Amygdala (tissue), 56 donors: Measurements from ENCODE around the gene P2RY2.
"Not testable (repeated sequence)": the region's sequence is repeated elsewhere in the genome, so short reads cannot be mapped to it uniquely, and the experiment has no call there.

ENCODE experiments used
- DNase-seq, 56 donors: peaks; one replicate each; lab custom pipeline; 2025; lab: John Stamatoyannopoulos, UW

Gene P2RY2

DNA sequence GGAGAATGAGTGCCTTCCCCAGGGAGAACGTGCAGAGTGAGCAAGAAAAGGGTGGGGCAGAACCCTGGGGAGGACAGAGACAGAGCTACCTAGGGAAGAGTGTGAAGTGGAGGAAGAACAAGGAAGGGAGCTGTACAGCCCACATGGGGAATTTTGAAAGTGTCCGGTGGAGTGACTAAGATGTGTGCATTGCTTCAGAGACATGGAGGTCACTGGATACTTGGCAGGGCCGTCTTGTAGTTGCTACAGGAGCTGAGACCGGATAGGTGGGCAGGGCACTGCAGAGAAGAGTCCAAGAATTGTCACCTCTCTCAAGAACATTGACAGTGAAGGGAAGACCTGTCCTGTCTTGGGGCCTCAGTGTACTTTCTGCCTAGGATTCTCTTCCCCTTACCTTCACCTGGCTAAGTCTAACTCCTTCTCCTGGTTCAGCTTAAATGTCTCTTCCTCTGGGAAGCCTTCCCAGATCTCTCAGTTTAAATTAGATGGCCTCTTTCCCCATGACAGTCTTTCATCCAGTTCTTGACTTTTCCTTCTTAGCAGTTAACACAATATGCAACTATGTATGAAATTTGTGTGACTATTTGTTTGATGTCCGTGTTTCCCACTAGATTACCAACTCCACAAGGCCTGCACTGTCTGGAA, 44.9 kb downstream of the P2RY2 start:
- no peak for DNase-seq

DNA sequence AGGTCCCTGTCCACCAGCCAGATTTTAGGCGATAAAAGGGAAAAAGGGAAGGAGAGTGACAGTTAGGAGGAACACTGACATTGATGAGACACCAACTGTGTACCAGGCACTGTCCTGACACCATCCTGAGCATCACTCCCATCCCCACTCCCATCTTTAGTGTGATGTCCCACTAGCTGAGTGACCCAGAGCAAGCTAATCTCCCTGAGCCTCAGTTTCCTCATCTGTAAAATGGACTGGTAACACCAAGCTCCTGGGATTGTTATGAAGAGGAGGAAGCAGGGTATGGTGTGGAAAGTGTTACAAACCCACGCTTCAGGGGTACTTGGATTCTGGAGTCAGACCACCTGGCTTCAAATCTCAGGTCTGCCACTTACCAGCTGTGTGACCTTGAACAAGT, 45.6 kb downstream of the P2RY2 start:
- no peak for DNase-seq

DNA sequence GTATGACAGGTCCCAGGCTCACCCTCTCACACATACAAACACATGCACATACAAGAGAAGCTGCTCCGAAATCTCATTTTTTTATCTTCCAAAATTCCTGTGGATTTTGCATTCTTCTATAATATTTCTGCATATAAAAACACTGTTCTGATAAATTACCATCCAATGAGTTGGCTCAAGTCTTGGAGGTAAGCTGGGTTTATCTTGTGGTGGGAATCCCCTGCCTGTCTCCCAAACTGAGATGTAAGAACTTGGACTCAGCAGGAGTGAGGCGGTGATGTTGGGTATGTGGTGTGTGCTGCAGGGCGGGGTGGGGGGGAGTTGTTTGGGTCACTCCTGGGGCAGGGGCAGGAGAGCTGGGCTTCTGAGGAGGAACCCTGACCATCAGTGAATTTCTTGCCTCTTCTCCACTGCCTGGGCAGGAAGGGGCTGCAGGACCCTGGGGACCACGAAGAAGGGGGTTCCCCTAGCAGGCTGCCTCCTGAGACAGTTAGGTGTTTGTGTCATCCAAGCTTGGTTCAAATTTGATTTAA, 47.3 kb downstream of the P2RY2 start:
- no peak for DNase-seq

DNA sequence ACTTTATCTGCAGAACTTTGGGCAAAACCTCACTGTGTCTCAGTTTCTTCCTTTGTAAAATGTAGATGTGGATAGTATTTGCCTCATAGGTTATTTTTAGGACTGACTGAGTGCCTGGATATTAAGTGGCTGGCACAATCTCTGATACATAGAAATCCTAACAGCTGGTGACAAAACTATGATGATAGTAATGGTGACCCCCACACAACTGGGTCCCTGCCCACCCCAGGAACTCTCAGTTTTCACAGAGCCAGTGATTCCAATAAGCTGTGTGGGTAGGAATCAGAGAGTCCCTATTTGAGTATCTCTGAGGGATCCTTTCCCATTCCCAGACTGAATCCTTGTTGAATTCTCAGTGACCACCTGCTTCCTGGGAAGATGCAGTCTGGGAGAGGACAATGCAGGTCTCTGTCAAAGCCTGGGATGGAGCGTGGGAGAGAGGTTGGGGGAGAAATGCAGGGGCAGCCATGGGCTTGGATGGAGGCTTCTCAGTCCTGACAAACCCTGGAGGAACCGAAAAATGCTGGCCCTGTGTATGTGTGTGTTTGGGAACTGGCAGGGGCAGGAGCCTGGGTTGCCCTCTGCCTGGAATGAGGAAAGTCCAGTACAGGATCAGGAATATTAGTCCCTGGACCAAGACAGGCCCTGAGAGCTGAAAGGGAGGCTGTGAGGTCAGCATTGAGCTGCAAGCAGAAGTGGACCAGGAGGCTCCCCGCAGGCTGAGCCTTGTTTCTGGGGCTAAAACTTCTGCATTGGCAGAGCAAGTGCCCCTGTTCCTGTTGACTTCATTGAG, 48.0 kb downstream of the P2RY2 start:
- DNase-seq: no peak

DNA sequence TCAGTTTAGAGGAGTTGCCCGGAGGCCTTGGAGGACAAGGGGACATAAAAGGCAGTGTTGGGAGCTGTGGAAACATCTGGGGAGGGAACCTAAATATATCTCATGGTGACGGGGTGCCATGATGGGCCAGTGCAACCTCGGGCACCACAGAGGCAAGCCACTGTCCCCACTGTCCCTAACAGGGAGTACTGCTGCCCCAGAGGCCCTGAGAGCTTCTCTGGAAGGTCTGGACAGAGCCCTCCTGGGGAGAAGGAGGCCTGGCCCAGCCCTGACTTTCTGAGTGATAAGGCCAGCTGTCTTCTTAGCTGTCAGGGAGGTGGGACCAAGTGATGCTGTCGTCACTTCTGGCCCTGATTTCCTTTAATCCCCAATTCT, 48.6 kb downstream of the P2RY2 start:
- no peak for DNase-seq

DNA sequence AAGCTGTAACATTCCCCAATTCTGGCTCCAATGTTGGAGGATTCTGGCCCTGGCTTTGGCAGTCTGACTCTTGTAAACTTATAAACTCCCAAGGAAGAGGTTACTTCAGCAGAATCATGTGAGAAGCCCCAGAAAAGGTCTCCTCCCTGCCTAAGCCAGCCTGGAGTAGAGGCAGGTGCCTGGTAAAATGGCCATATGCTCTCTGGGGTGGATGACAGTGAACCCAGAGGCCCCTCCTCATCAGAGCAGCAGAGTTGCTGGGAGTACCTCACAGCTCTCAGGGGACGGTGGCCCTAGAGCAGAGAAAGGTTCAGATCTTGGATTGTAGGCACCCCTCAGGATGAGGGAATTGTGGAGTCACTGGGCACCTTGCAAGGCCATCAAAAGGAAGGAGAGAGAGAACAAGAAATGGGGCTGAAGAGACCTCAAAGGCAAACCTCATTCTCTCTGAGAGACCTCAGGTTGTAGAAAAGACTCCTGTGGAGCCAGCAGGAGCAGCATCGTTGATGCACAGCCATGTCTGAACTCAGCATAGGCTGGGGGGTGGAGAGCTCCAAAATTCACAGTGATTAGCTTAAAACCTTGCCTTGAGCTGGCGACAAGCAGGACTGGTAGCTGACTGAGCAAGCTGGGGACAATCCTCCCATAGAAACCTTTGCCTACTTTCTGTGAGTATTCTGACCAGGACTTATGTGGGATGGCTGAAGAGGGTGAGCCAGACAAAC, 49.2 kb downstream of the P2RY2 start:
- DNase-seq: no peak

DNA sequence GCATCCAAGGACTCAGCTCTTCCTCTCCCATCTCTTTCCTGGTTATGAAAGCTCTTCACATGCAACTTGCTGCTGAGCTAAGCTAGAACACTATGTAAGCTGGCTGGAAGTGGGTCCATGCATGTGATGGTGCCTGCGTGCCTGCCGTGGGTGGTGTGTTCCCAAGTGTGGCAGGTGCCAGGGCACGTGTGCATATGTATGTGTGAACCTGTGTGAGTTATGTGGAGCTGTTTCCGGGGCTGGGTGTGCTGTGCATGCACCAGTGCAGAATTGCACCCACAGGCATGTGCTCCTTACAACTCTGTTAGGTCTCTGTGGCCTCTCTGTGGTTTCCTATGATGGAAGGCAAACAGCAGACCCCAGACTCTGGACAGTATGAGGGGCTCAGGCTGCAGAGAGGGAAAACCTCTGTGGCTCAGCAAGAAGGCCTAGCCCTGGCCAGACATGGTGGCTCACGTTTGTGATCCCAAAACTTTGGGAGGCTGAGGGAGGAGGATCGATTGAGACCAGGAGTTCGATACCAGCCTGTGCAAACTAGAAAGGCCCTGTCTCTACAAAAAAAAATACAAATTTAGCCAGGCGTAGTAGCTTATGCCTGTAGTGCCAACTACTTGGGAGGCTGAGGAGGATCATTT, 49.9 kb downstream of the P2RY2 start:
- DNase-seq: no peak

DNA sequence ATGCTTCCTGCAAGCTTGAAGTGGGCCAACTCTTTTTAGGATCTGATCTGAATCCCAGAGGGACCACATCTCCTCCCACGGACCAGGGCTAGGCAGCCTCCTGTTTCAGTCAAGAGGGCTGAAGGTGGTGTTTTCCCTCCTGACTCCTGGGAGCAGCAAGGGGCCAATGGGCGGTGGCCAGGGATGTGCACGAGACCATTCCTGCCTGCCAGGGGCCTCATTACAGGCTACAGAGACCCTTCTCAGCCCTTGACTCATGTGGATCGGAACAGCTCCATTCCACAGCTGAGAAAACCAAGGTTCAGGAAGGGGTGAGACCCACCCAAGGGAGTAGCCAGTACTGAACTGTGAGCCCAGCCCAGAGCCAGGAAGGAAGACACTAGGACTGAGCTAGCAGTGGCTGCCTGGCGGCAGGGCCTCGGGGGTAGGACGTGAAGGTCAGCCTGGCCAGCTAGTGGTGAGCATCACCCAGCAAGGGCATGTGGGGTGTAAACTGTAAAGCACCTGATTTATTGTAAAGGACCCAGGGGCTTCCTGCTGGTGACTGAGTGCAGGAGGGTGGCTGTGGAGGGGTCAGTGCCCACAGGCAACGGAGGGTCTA, 50.7 kb downstream of the P2RY2 start:
- no peak for DNase-seq

DNA sequence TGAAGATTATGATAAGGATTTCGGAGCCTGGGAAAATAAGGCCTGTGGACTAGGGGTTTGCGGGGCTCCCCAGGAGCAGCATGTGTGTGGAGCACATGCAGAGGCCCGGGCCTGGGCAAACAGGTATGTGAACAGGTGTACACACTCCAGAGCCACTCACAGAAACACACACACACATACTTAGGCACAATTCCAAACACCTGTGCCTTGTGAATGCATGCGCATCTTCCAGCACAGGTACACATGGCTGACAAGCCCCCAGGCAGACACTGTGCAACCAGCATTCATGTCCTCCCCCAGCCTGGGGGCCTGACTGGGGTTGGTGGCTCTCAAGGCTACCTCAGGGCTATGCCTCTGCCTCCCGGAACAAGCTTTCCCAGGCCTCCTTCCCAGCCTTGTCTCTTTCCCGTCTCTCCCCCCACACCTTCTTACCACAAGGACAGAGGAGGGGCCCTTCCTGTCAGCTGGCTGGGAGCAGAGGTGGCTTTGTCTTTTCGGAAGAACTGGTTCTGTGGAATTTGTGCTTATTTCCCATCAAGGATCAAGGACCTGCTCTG, 51.5 kb downstream of the P2RY2 start:
- DNase-seq: no peak

DNA sequence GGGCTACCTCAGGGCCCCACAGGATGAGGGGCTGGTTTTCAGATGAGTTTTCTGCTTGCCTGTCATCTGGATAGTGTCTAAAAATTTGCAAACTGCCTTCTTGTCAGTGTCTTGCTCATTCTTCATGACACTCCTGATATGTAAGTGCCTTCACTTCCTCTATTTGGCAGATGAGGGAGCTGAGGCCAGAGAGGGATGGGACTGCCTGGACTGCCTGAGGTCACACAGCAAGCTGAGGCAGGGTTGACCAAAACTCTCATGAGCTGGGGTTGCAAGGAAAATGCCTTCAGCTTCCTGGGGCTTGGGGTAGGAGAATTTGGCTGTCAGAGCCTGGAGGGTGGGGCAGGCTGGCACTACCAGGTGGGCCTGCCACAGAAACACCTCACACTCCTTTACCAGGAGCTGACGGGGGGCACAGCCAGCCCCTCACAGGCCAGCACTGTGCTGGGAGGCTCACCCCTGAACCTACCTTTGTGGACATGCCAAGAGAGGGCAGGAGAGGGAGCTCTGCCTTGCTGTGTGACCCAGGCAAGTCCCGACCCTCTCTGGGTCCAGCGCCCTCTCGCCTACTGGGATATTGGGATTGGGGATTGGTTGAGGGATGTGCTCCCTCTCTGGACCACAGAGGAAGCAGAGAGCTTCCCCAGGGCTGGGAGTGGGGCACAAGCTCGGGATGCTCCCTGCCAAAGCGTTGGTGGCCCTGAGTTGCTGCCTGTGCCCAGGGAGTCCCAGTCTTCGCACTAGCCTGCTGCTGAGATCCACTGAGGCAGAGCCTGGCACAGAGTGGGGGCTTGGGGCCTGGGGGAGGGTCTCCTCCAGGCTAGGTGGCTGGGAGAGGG, 52.2 kb downstream of the P2RY2 start:
- no peak for DNase-seq

DNA sequence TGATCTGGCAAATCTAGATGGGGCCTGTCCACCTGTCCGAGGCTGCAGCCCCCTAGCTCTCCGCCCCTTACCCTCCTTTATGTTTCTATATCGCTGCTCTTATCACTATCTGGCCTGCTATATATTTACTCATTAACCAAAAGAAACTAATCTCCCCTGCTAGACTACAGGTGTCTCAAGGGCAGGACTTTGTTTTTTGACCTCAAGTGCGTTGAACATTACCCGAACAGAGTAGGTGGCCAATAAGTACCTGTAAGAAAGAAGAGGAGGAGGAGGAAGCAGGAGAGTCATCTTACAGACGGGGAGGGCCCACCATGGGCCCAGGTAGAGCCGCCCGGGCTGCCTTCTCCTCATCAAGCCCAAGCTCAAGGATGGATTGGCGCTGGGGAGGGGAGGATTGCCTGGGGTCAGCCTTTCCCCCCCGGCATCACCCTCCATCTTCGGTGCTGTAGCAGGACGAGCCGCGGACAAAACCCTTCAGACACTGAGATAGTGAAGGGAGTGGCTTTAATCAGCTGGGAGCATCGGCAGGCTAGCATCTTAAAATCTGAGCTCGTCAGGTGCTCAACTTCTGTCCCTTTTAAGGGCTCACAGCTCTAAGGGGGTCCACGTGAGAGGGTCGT, 52.9 kb downstream of the P2RY2 start:
- DNase-seq: no peak

DNA sequence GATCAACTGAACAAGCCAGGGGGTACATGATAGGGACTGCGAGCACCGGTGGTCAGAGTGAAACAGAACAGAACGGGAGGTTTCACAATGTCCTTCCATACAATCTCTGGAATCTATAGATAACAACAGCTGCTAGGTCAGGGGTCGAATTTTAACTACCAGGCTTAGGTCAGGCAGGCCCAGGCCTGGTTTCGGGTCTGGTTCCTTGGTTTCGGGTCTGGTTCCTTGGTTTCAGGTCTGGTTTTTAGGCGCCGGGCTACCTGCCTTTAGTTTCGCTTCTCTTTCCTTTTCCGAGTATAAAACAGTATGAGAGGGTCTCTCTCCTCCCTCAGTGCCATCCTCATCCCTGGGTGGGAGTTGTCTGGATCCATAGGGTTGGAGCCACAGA, 53.4 kb downstream of the P2RY2 start:
- DNase-seq: not testable (repeated sequence)

DNA sequence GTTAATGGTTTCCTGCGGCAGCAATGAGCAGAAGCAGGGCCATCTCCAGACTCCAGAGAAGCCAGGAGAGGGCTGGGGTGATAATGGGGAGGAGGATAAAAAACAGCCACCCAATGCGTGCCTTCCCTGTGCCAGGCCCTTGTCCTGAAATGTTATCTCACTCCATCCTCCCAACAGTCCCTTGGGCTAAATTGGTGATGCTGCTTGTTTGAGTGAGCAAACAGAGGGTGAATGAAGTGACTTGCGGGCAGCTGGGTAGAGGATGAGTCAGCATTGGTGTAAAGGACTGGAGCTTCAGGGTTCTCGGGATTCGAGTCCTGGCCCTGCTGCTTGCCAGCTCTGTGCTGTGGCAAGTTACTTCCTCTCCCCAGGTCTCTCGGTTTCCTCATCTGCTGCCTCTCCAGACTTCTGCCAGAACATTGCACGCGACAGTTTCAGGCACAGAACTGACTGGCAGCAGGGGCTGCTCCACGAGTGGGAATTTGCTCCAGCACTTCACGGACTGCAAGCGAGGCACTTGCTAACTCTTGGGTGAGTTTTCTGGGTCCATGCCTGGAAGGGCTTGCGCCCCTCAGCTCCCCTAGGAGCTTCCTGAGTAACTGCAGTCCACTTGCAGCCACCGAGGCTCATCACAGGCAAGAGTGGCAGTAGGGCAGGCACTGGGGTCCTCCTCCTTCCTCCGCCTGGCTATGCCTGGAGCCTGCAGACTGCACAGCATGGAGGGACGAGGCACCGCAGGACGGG, 54.0 kb downstream of the P2RY2 start, which contains the start of gene P2RY6:
Gene P2RY6 (plus strand): TSS at position 403 of the 744 bp plus-strand sequence. CDS start 24,181 bp downstream, outside the sequence.
- peak in 3 of 56 donors; percentile 12 to 18 (median 15) for DNase-seq

DNA sequence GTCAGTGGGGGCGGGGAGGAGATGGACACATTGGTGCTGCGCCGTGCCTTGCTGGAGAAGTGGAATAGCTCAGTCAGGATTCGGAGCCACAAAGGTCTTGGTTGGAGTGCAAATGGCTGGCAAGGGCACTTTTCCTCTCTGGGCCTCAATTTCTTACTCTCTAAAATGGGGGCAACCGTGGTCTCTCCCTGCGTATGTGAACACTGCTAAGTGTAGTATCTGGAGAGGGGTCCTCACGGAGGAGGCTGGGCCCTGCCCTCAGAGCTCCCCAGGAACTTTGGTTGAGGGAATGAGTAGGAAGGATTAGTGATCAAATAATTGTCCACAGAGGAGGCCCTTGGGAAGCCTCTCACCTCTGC, 54.6 kb downstream of the P2RY2 start:
- DNase-seq: no peak

DNA sequence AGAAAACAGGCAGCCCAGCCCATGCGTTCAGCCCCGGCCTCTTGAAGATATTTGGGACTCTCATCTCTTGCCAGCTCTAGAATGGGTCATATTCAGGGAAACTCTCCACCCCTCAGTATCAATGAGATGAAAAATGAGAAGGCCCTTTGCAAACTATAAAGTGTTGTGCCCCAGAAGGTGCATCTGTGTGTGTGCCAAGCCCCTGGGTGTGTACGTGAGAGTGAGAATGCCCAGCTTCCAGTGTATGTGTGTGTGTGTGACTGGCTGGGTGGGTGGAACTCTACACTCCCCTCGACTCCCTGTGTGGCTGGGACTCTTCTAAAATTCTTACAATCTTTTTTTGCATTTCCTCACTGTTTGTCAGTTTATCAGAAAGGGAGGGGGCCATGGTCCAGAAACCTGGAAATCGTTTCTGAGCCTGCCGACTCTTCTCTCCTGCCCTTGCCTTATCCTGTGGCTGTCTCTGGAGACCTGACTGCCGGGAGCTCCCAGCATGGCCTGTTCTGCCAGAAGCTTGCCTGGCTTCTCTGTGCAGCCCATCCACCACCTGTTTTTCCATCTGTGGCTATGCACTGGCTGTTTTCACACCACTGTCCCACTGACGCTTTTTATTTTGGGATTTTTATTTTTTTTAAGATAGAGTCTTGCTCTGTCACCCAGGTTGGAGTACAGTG, 55.3 kb downstream of the P2RY2 start:
- no peak for DNase-seq

DNA sequence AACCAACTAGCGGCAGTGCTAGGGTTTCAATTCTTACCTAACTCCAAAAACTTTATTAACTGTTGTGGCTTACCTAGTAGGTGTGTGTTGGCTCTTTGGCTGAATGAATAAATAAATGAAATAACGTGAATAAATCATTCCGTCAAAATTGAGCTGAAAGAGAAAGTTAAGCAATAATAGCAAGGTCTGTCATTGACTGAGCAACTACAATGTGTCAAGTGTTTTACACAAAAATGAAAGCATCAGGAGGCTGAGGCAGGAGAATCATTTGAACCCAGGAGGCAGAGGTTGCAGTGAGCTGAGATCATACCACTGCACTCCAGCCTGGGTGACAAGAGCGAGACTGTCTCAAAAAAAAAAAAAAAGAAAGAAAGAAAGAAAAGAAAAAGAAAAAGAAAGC, 56.1 kb downstream of the P2RY2 start:
- not testable (repeated sequence) for DNase-seq

DNA sequence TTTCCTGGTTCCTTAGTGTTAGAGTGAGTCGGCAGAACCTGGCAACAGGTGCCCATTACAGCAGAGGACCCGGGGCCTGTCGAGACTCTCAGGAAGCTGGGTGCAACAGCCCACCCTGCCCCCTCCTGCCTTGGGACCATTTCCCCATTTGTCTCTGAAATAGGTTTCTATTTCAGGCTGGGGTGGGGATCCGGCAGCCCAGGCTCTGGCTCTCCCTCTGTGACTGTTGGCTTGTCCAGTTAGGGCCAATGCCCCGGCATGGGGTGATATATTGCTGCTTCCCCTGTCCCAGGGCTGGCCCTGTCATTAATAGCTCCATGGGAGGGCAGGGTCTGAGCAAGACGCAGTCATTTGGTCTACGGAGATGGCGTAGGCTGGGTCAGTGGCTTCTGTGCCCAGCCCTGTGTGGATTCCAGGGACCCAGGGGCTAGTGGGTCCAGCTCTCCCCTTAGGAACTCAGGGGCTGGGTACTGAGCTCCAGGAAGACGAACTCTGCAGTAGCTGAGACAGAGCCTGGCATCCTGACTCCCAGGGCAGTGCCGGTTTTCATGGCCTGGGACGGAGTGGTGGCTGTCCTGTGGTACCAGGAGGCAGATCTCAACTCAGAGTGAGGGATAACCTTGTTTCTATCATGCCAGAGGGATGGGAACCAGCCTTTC, 56.8 kb downstream of the P2RY2 start:
- peak in 1 of 56 donors; percentile 29 for DNase-seq
